ENCODE measurements around the gene TCTN3. TPM values are rescaled to one million over a fixed set of nuclear protein-coding genes. Genes with fewer than 3 reads are reported as not detected.

TCTN3 gene
- total RNA-seq, 6 experiments from 2014 or later = 52.9 to 70.9 (median 61.6) TPM

- Mint-ChIP-seq H3K4me3 (no peak overlapping the region), H3K27me3 (ENCODE audit: insufficient read depth) (no peaks in the 10 kb centered on the region), H3K4me1 (ENCODE audit: low read depth) (no peaks in the 10 kb centered on the region), H3K9me3 (no peaks in the 10 kb centered on the region), H3K36me3 (ENCODE audit: low read depth) (no peaks in the 10 kb centered on the region), H3K27ac (no peak overlapping the region)
- no peak for DNase-seq
- no peak for TF ChIP-seq CTCF (IDR thresholded peaks at IDR 0.05)
These were observed 22.7 kb upstream of the TCTN3 start for GRCh38 chr10:95716466-95716865.

- Mint-ChIP-seq H3K27ac (no peak overlapping the region), H3K4me3 (no peak overlapping the region), H3K4me1 (ENCODE audit: low read depth) (no peaks in the 10 kb centered on the region), H3K9me3 (no peaks in the 10 kb centered on the region), H3K27me3 (ENCODE audit: insufficient read depth) (no peaks in the 10 kb centered on the region; the same call in 1 of the 2 replicates), H3K36me3 (ENCODE audit: low read depth) (no peaks in the 10 kb centered on the region)
- no peak for DNase-seq
- no peak for TF ChIP-seq CTCF (IDR thresholded peaks at IDR 0.05)
These were observed 17.8 kb upstream of the TCTN3 start for GRCh38 chr10:95711492-95711891.

- Mint-ChIP-seq H3K27me3 (ENCODE audit: insufficient read depth) (no peaks in the 10 kb centered on the region; the same call in 1 of the 2 replicates), H3K4me3 (no peak overlapping the region), H3K36me3 (ENCODE audit: low read depth) (no peaks in the 10 kb centered on the region), H3K9me3 (no peaks in the 10 kb centered on the region), H3K4me1 (ENCODE audit: low read depth) (no peaks in the 10 kb centered on the region), H3K27ac (no peak overlapping the region)
- DNase-seq = no peak
- no peak for TF ChIP-seq CTCF (IDR thresholded peaks at IDR 0.05)
These were observed 13.3 kb upstream of the TCTN3 start for GRCh38 chr10:95706990-95707389.

- no peak for DNase-seq
- Mint-ChIP-seq H3K27me3 (ENCODE audit: insufficient read depth) (no peaks in the 10 kb centered on the region; the same call in 1 of the 2 replicates), H3K4me1 (ENCODE audit: low read depth) (no peaks in the 10 kb centered on the region), H3K4me3 (no peak overlapping the region), H3K9me3 (no peaks in the 10 kb centered on the region), H3K36me3 (ENCODE audit: low read depth) (no peaks in the 10 kb centered on the region), H3K27ac (no peak overlapping the region)
- no peak for TF ChIP-seq CTCF (IDR thresholded peaks at IDR 0.05)
These were observed 12.8 kb upstream of the TCTN3 start for GRCh38 chr10:95706573-95706972.

- peaks cover 6% of the 10 kb centered on the region; the same call in 1 of the 2 replicates for H3K9me3 Mint-ChIP-seq
- H3K36me3 Mint-ChIP-seq (ENCODE audit: low read depth) = no peaks in the 10 kb centered on the region
- H3K27ac Mint-ChIP-seq = no peak overlapping the region
- DNase-seq = no peak
- H3K4me1 Mint-ChIP-seq (ENCODE audit: low read depth) = peaks cover 7% of the 10 kb centered on the region
- TF ChIP-seq CTCF (IDR thresholded peaks at IDR 0.05) = no peak
- H3K27me3 Mint-ChIP-seq (ENCODE audit: insufficient read depth) = peaks cover 17% of the 10 kb centered on the region
- H3K4me3 Mint-ChIP-seq = no peak overlapping the region
These were observed 4.7 kb upstream of the TCTN3 start for GRCh38 chr10:95698415-95698814.

DNA sequence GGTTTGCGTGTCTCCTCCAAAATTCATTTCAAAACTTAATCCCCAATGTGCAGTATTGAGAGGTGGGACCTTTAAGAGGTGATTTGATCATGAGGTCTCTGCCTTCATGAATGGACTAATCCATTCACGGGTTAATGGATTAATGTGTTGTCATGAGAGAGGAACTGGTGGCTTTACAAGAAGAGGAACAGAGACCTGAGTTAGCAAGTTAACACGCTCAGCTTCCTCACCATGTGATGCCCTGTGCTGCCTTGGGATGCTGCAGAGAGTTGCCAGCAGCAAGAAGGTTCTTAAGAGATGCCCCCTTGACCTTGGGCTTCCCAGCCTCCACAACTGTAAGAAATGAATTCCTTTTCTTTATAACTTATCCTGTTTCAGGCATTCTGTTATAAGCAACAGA is 3.7 kb upstream of the TCTN3 start:
- TF ChIP-seq CTCF (IDR thresholded peaks at IDR 0.05) = no peak
- Mint-ChIP-seq H3K36me3 (ENCODE audit: low read depth) (peaks cover 7% of the 10 kb centered on the region; the same call in 1 of the 2 replicates), H3K9me3 (peaks cover 6% of the 10 kb centered on the region; the same call in 1 of the 2 replicates), H3K4me1 (ENCODE audit: low read depth) (peaks cover 13% of the 10 kb centered on the region), H3K27me3 (ENCODE audit: insufficient read depth) (peaks cover 18% of the 10 kb centered on the region), H3K4me3 (no peak overlapping the region), H3K27ac (no peak overlapping the region)
- no peak for DNase-seq

Measured in HFFc6 (cell line).